Ascending aorta (tissue), 2 donors: Measurements from ENCODE around the gene GPX7. TPM values are rescaled to one million over a fixed set of nuclear protein-coding genes. Genes with fewer than 3 reads are reported as not detected.
A peak's percentile ranks its signal among the peaks of the same experiment; 100 is the strongest.

Source experiments
- DNase-seq, 2 donors: peaks; one replicate each; pipeline ENCODE4 v3.0.0-alpha.2; 2019; ENCODE audit warnings: low spot score in 2 of 2
- H3K27ac ChIP-seq, 2 donors: fragments of 200-600 bp; sonication (generic); one replicate each; pipeline ENCODE4 v1.5.1; 2016 to 2017; ENCODE audit warnings: mild to moderate bottlenecking in 1 of 2
- H3K27me3 ChIP-seq: fragments of 200-600 bp; sonication (generic); one replicate; pipeline ENCODE4 v1.5.1; 2017
- H3K36me3 ChIP-seq, 2 donors: fragments of 200-600 bp; sonication (generic); one replicate each; pipeline ENCODE4 v1.5.1; 2016
- H3K4me1 ChIP-seq, 2 donors: fragments of 200-600 bp; sonication (generic); one replicate each; pipeline ENCODE4 v1.5.1; 2016 to 2017; ENCODE audit warnings: mild to moderate bottlenecking in 1 of 2
- H3K4me3 ChIP-seq, 2 donors: fragments of 200-600 bp; sonication (generic); one replicate each; pipeline ENCODE4 v1.5.1; 2016 to 2017; ENCODE audit warnings: mild to moderate bottlenecking in 1 of 2
- H3K9me3 ChIP-seq, 2 donors: fragments of 200-600 bp; sonication (generic); one replicate each; pipeline ENCODE4 v1.5.1; 2016
- CTCF ChIP-seq, 3 experiments: fragments of 200-600 bp in 2 of 3; fragments of 450-650 bp in 1 of 3; sonication (generic) in 2 of 3; IDR thresholded peaks; one replicate each; pipeline ENCODE4 v1.5.1; 2016 to 2019; ENCODE audit warnings: antibody characterized with exemption in 3 of 3, mild to moderate bottlenecking in 1 of 3, moderate library complexity in 1 of 3
- intact Hi-C: fragments of 100-400 bp; cut with DNase I; formaldehyde crosslinking; loops from one replicate; pipeline ENCODE4 v1.15.1; 2023
- total RNA-seq: library from RNA; depleted of rRNA; stranded (reverse); fragments of >200 nt; gene quantifications from one replicate; pipeline ENCODE4 v1.1.0, GENCODE V29; 2016

GPX7 gene
- total RNA-seq, 1 donor from 2014 or later = 6.3 TPM

- Histone ChIP-seq H3K9me3 (no peaks in the 10 kb centered on the region), H3K4me1 (no peaks in the 10 kb centered on the region), H3K27ac (no peak overlapping the region), H3K4me3 (no peak overlapping the region), H3K36me3 (no peaks in the 10 kb centered on the region), H3K27me3 (no peaks in the 10 kb centered on the region)
- no peak for TF ChIP-seq CTCF (IDR thresholded peaks at IDR 0.05)
- intact Hi-C loops = no loop called here
- no peak for DNase-seq
Measured at GRCh38 chr1:52595061-52595460, 7.1 kb upstream of the GPX7 start.

- H3K4me3 ChIP-seq = no peak overlapping the region
- DNase-seq = no peak
- intact Hi-C loops = no loop called here
- no peak for TF ChIP-seq CTCF (IDR thresholded peaks at IDR 0.05)
- H3K27me3 ChIP-seq = no peaks in the 10 kb centered on the region
- no peak overlapping the region for H3K27ac ChIP-seq
- H3K36me3 ChIP-seq = no peaks in the 10 kb centered on the region
- peaks cover 0 to 6% of the 10 kb centered on the region in 2 donors for H3K4me1 ChIP-seq
- no peaks in the 10 kb centered on the region for H3K9me3 ChIP-seq
Measured at GRCh38 chr1:52597912-52598311, 4.3 kb upstream of the GPX7 start.

GRCh38 chr1:52598729-52599128 is 3.4 kb upstream of the GPX7 start:
- no peaks in the 10 kb centered on the region for H3K27me3 ChIP-seq
- H3K27ac ChIP-seq = no peak overlapping the region
- peaks cover 0 to 14% of the 10 kb centered on the region in 2 donors for H3K4me1 ChIP-seq
- no peaks in the 10 kb centered on the region for H3K9me3 ChIP-seq
- no peak for TF ChIP-seq CTCF (IDR thresholded peaks at IDR 0.05)
- no peak for DNase-seq
- intact Hi-C loops = no loop called here
- no peak overlapping the region for H3K4me3 ChIP-seq
- no peaks in the 10 kb centered on the region for H3K36me3 ChIP-seq

GRCh38 chr1:52599236-52599635 is 2.9 kb upstream of the GPX7 start:
- no peak for DNase-seq
- Histone ChIP-seq H3K4me1 (peaks cover 0 to 16% of the 10 kb centered on the region in 2 donors), H3K27me3 (no peaks in the 10 kb centered on the region), H3K27ac (no peak overlapping the region), H3K36me3 (no peaks in the 10 kb centered on the region), H3K4me3 (no peak overlapping the region), H3K9me3 (no peaks in the 10 kb centered on the region)
- no peak for TF ChIP-seq CTCF (IDR thresholded peaks at IDR 0.05)
- intact Hi-C loops = no loop called here

- H3K4me1 ChIP-seq = peaks cover 0 to 16% of the 10 kb centered on the region in 2 donors
- H3K27ac ChIP-seq = no peak overlapping the region
- intact Hi-C loops = no loop called here
- H3K4me3 ChIP-seq = no peak overlapping the region
- DNase-seq = no peak
- no peaks in the 10 kb centered on the region for H3K36me3 ChIP-seq
- no peak for TF ChIP-seq CTCF (IDR thresholded peaks at IDR 0.05)
- H3K27me3 ChIP-seq = no peaks in the 10 kb centered on the region
- no peaks in the 10 kb centered on the region for H3K9me3 ChIP-seq
Measured at GRCh38 chr1:52600533-52601179, 1.5 kb upstream of the GPX7 start.

- Histone ChIP-seq H3K9me3 (no peaks in the 10 kb centered on the region), H3K27me3 (no peaks in the 10 kb centered on the region), H3K36me3 (peaks cover 0 to 2% of the 10 kb centered on the region in 2 donors), H3K27ac (peak overlapping the region; percentile 36 to 87), H3K4me1 (peaks cover 0 to 16% of the 10 kb centered on the region in 2 donors), H3K4me3 (peak overlapping the region; percentile 81 to 82)
- no peak for TF ChIP-seq CTCF (IDR thresholded peaks at IDR 0.05)
- intact Hi-C loops = no loop called here
- no peak for DNase-seq
Measured at GRCh38 chr1:52601519-52601918, 652 bp upstream of the GPX7 start.
